ENCODE results near the gene DOCK6.

DNA sequence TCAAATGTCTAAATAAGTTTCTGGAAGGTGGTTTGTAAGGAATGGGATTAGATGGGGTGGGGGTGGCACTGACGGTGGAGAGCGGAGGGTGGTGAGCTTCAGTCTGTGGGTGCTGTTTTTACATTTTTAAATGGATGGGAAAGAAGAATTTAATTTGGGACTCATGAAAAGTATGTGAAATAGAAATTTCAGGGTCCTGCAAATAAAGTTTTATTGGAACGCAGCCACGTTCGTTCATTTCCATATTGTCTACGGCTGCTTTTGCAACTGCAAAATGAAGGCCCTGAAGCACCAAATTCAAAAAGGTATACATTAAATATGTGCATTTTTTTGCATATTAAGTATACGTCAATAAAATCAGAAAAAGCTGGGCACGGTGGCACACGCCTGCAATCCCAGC, 74.9 kb downstream of the DOCK6 start:
- TF ChIP-seq, protein P1, sequence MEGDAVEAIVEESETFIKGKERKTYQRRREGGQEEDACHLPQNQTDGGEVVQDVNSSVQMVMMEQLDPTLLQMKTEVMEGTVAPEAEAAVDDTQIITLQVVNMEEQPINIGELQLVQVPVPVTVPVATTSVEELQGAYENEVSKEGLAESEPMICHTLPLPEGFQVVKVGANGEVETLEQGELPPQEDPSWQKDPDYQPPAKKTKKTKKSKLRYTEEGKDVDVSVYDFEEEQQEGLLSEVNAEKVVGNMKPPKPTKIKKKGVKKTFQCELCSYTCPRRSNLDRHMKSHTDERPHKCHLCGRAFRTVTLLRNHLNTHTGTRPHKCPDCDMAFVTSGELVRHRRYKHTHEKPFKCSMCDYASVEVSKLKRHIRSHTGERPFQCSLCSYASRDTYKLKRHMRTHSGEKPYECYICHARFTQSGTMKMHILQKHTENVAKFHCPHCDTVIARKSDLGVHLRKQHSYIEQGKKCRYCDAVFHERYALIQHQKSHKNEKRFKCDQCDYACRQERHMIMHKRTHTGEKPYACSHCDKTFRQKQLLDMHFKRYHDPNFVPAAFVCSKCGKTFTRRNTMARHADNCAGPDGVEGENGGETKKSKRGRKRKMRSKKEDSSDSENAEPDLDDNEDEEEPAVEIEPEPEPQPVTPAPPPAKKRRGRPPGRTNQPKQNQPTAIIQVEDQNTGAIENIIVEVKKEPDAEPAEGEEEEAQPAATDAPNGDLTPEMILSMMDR (IDR thresholded peaks at IDR 0.05), result no peak
- TF ChIP-seq POLR2A (IDR thresholded peaks at IDR 0.05), result no peak

All from ovary (tissue), 3 donors.